ENCODE results near the gene ATG9B.

The ATG9B gene

GRCh38 chr7:150979713-150980390 lies 44.4 kb downstream of the ATG9B start:
- no peak for DNase-seq (ENCODE audit: low read depth, low spot score)

GRCh38 chr7:150978126-150978789 lies 46.0 kb downstream of the ATG9B start, which contains the start of gene KCNH2:
KCNH2 (minus strand) TSS chr7:150978321; CDS start chr7:150977913, 408 bp downstream.
- peak; percentile 79 for DNase-seq (ENCODE audit: low read depth, low spot score)

GRCh38 chr7:150977382-150978125 lies 46.7 kb downstream of the ATG9B start:
- DNase-seq (ENCODE audit: low read depth, low spot score), result no peak

- DNase-seq (ENCODE audit: low read depth, low spot score), result peak; percentile 63
These were observed 47.5 kb downstream of the ATG9B start for GRCh38 chr7:150976529-150977381.

GRCh38 chr7:150975536-150976319 lies 48.6 kb downstream of the ATG9B start:
- DNase-seq (ENCODE audit: low read depth, low spot score), result no peak

GRCh38 chr7:150974468-150975391 lies 49.6 kb downstream of the ATG9B start:
- DNase-seq (ENCODE audit: low read depth, low spot score), result no peak

- no peak for DNase-seq (ENCODE audit: low read depth, low spot score)
These were observed 50.5 kb downstream of the ATG9B start for GRCh38 chr7:150973571-150974451.

- DNase-seq (ENCODE audit: low read depth, low spot score), result no peak
These were observed 51.6 kb downstream of the ATG9B start for GRCh38 chr7:150972741-150973140.

- DNase-seq (ENCODE audit: low read depth, low spot score), result no peak
These were observed 52.2 kb downstream of the ATG9B start for GRCh38 chr7:150972023-150972468.

GRCh38 chr7:150971242-150972022 lies 52.9 kb downstream of the ATG9B start:
- DNase-seq (ENCODE audit: low read depth, low spot score), result no peak

- DNase-seq (ENCODE audit: low read depth, low spot score), result no peak
These were observed 53.9 kb downstream of the ATG9B start for GRCh38 chr7:150970424-150970823.

- no peak for DNase-seq (ENCODE audit: low read depth, low spot score)
These were observed 54.8 kb downstream of the ATG9B start for GRCh38 chr7:150969475-150969874.

- no peak for DNase-seq (ENCODE audit: low read depth, low spot score)
These were observed 55.4 kb downstream of the ATG9B start for GRCh38 chr7:150968734-150969372.

GRCh38 chr7:150968056-150968733 lies 56.1 kb downstream of the ATG9B start:
- DNase-seq (ENCODE audit: low read depth, low spot score), result no peak

GRCh38 chr7:150967349-150967748 lies 56.9 kb downstream of the ATG9B start:
- no peak for DNase-seq (ENCODE audit: low read depth, low spot score)

- no peak for DNase-seq (ENCODE audit: low read depth, low spot score)
These were observed 58.3 kb downstream of the ATG9B start for GRCh38 chr7:150966002-150966401.

All from ELF-1 (cell line).